ENCODE measurements around the gene TNS2. TPM values are rescaled to one million over a fixed set of nuclear protein-coding genes. Genes with fewer than 3 reads are reported as not detected.
"Not testable (repeated sequence)": the region's sequence is repeated elsewhere in the genome, so short reads cannot be mapped to it uniquely, and the experiment has no call there.

The TNS2 gene
- total RNA-seq, 1 experiment from 2014 or later = 13.1 TPM

DNA sequence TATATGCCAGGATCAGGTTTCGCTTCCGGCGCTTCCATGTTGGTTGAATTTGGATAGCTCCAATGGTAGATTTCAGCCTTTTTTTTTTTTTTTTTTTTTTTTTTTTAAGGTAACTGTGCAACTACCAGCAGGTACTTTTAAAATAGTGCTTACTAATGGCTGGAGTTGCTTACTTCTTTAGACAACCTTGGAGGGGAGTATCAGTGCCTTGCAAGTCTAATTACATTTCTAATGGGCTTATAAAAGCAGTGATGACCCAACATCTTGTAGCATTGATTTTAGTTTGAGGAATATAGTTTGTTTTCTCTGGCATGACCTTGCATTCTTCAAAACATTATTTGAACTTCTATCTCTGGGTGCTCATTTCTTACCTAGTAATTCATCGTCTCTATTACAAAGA lies 42.5 kb upstream of the TNS2 start:
- H3K4me1 ChIP-seq (ENCODE audit: insufficient read depth, low read length) = peaks cover 47% of the 10 kb centered on the region
- peak overlapping the region; percentile 88 for H3K4me3 ChIP-seq (ENCODE audit: low read length)
- peak overlapping the region; percentile 94 for H3K27ac ChIP-seq (ENCODE audit: low read length)
- intact Hi-C loops (cut with micrococcal nuclease) = loop anchor here (2.0 kb wide), 1 partner anchor 39 kb away; no protein-coding TSS in a partner anchor
- BruUV-seq (replicated peaks) = no TSS peak
- no peak for ATAC-seq
- CTCF ChIA-PET = interaction anchor here (0.6 to 1.3 kb wide), 3 partner anchors 59 to 1193 kb away, joined by 6 to 11 read pairs (median 8); a partner anchor contains a TSS
- peak overlapping the region; percentile 99 for H3K9ac ChIP-seq (ENCODE audit: low read length)
- no peak for DNase-seq
- peaks cover 48% of the 10 kb centered on the region for H4K20me1 ChIP-seq (ENCODE audit: low read length)
- peaks cover 74% of the 10 kb centered on the region for H3K79me2 ChIP-seq (ENCODE audit: low read length)
- H3F3A ChIP-seq (ENCODE audit: low read length, unreplicated experiment) = no peaks in the 10 kb centered on the region
- peaks cover 44% of the 10 kb centered on the region for H3K36me3 ChIP-seq (ENCODE audit: low read depth, low read length)
- no peaks in the 10 kb centered on the region for H3K9me3 ChIP-seq (ENCODE audit: low read length)
- POLR2A ChIA-PET (ENCODE audit: unreplicated experiment) = interaction anchor here (0.6 kb wide), 1 partner anchor 103 kb away, joined by 5 read pairs; no protein-coding TSS in a partner anchor
- H2AFZ ChIP-seq (ENCODE audit: low read length) = 0 out of 2 replicates have a peak overlapping the region, but pooled peaks have one; percentile 46
- H3K4me2 ChIP-seq (ENCODE audit: low read length) = peak overlapping the region; percentile 97
- H3K9me2 ChIP-seq (replicated peaks; ENCODE audit: low read length) = no peaks in the 10 kb centered on the region
- H3K27me3 ChIP-seq (ENCODE audit: low read length) = no peaks in the 10 kb centered on the region
- TF ChIP-seq EZH2phosphoT487 (IDR thresholded peaks at IDR 0.05; ENCODE audit: borderline replicate concordance, low read length) (no peak), EZH2 (IDR thresholded peaks at IDR 0.05; ENCODE audit: low read length, unreplicated experiment) (no peak)
- TF ChIP-seq, protein P1, sequence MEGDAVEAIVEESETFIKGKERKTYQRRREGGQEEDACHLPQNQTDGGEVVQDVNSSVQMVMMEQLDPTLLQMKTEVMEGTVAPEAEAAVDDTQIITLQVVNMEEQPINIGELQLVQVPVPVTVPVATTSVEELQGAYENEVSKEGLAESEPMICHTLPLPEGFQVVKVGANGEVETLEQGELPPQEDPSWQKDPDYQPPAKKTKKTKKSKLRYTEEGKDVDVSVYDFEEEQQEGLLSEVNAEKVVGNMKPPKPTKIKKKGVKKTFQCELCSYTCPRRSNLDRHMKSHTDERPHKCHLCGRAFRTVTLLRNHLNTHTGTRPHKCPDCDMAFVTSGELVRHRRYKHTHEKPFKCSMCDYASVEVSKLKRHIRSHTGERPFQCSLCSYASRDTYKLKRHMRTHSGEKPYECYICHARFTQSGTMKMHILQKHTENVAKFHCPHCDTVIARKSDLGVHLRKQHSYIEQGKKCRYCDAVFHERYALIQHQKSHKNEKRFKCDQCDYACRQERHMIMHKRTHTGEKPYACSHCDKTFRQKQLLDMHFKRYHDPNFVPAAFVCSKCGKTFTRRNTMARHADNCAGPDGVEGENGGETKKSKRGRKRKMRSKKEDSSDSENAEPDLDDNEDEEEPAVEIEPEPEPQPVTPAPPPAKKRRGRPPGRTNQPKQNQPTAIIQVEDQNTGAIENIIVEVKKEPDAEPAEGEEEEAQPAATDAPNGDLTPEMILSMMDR (conservative IDR thresholded peaks at IDR 0.05; ENCODE audit: low read depth, low read length) = no peak

GRCh38 chr12:53008760-53009159 lies 41.1 kb upstream of the TNS2 start:
- POLR2A ChIA-PET (ENCODE audit: unreplicated experiment); BruUV-seq (replicated peaks); H3K27ac ChIP-seq (ENCODE audit: low read length); CTCF ChIA-PET; H2AFZ ChIP-seq (ENCODE audit: low read length); DNase-seq; ATAC-seq; H3K9me2 ChIP-seq (replicated peaks; ENCODE audit: low read length); H3F3A ChIP-seq (ENCODE audit: low read length, unreplicated experiment); intact Hi-C loops (cut with micrococcal nuclease); H3K27me3 ChIP-seq (ENCODE audit: low read length); H3K9me3 ChIP-seq (ENCODE audit: low read length): not testable (repeated sequence)
- H3K4me3 ChIP-seq (ENCODE audit: low read length) = peak overlapping the region; percentile 88
- peak overlapping the region; percentile 99 for H3K9ac ChIP-seq (ENCODE audit: low read length)
- peaks cover 52% of the 10 kb centered on the region for H3K36me3 ChIP-seq (ENCODE audit: low read depth, low read length)
- peaks cover 58% of the 10 kb centered on the region for H4K20me1 ChIP-seq (ENCODE audit: low read length)
- H3K4me2 ChIP-seq (ENCODE audit: low read length) = peak overlapping the region; percentile 97
- peaks cover 47% of the 10 kb centered on the region for H3K4me1 ChIP-seq (ENCODE audit: insufficient read depth, low read length)
- H3K79me2 ChIP-seq (ENCODE audit: low read length) = peaks cover 88% of the 10 kb centered on the region

GRCh38 chr12:53010955-53011354 lies 38.9 kb upstream of the TNS2 start:
- no peaks in the 10 kb centered on the region for H3K9me3 ChIP-seq (ENCODE audit: low read length)
- peak overlapping the region; percentile 97 for H3K4me2 ChIP-seq (ENCODE audit: low read length)
- no peak overlapping the region for H3K4me3 ChIP-seq (ENCODE audit: low read length)
- ChIA-PET CTCF (no interaction called here), POLR2A (ENCODE audit: unreplicated experiment) (no interaction called here)
- peaks cover 30% of the 10 kb centered on the region for H3K4me1 ChIP-seq (ENCODE audit: insufficient read depth, low read length)
- intact Hi-C loops (cut with micrococcal nuclease) = no loop called here
- ATAC-seq (no peak), DNase-seq (no peak)
- H3K36me3 ChIP-seq (ENCODE audit: low read depth, low read length) = peaks cover 67% of the 10 kb centered on the region
- no peaks in the 10 kb centered on the region for H3F3A ChIP-seq (ENCODE audit: low read length, unreplicated experiment)
- TF ChIP-seq EZH2phosphoT487 (IDR thresholded peaks at IDR 0.05; ENCODE audit: borderline replicate concordance, low read length) (no peak), EZH2 (IDR thresholded peaks at IDR 0.05; ENCODE audit: low read length, unreplicated experiment) (no peak)
- TF ChIP-seq, protein P1 (conservative IDR thresholded peaks at IDR 0.05; ENCODE audit: low read depth, low read length) = no peak
- peaks cover 74% of the 10 kb centered on the region for H4K20me1 ChIP-seq (ENCODE audit: low read length)
- no peaks in the 10 kb centered on the region for H3K27me3 ChIP-seq (ENCODE audit: low read length)
- H3K9me2 ChIP-seq (replicated peaks; ENCODE audit: low read length) = no peaks in the 10 kb centered on the region
- no peak overlapping the region for H2AFZ ChIP-seq (ENCODE audit: low read length)
- no peak overlapping the region for H3K9ac ChIP-seq (ENCODE audit: low read length)
- H3K79me2 ChIP-seq (ENCODE audit: low read length) = peaks cover 97% of the 10 kb centered on the region
- H3K27ac ChIP-seq (ENCODE audit: low read length) = no peak overlapping the region
- no TSS peak for BruUV-seq (replicated peaks)

All from PC-3 (cell line).